H1 (cell line): Measurements from ENCODE around the gene RBP7.

Experiments
- CHD1 ChIP-seq: IDR thresholded peaks from 2 replicates; pipeline ENCODE4 v1.6.1; 2012; ENCODE audit warnings: low read depth, low read length, improper control_type of control experiment
- CHD2 ChIP-seq: IDR thresholded peaks from 2 replicates; pipeline ENCODE4 v1.6.1; 2012; ENCODE audit warnings: low read length, improper control_type of control experiment
- CTCF ChIP-seq, 3 experiments: IDR thresholded peaks; 1 replicate in 2 of 3; 2 replicates in 1 of 3; pipeline versions ENCODE4 v1.5.1 to v1.6.1; 2011; ENCODE audit warnings: low read length in 3 of 3, mild to moderate bottlenecking in 3 of 3, inconsistent platforms in 2 of 3, low read depth in 1 of 3, moderate library complexity in 1 of 3; ENCODE audit not compliant: insufficient read depth in 1 of 3; ENCODE audit errors: control extremely low read depth in 1 of 3
- POLR2A ChIP-seq, 2 experiments: IDR thresholded peaks; 1 replicate in 1 of 2; 2 replicates in 1 of 2; pipeline ENCODE4 v1.6.1; 2011; ENCODE audit warnings: low read depth in 2 of 2, low read length in 2 of 2, mild to moderate bottlenecking in 2 of 2; ENCODE audit errors: control extremely low read depth in 1 of 2
- RAD21 ChIP-seq, 2 experiments: IDR thresholded peaks in 1 of 2; conservative IDR thresholded peaks in 1 of 2; 2 replicates each; pipeline ENCODE4 v1.6.1; 2011; ENCODE audit warnings: low read depth in 2 of 2, low read length in 2 of 2, improper control_type of control experiment in 1 of 2, inconsistent platforms in 1 of 2, mild to moderate bottlenecking in 1 of 2, moderate library complexity in 1 of 2
- RXRA ChIP-seq: IDR thresholded peaks from 2 replicates; pipeline ENCODE4 v1.6.1; 2011; ENCODE audit warnings: low read depth, mild to moderate bottlenecking, low read length, moderate library complexity; ENCODE audit not compliant: insufficient read depth
- SIX5 ChIP-seq: IDR thresholded peaks from 2 replicates; pipeline ENCODE4 v1.6.1; 2011; ENCODE audit warnings: mild to moderate bottlenecking, low read depth, low read length
- TAF1 ChIP-seq: IDR thresholded peaks from 2 replicates; pipeline ENCODE4 v1.6.1; 2011; ENCODE audit warnings: mild to moderate bottlenecking, low read depth, low read length
- TCF12 ChIP-seq: IDR thresholded peaks from 2 replicates; pipeline ENCODE4 v1.6.1; 2011; ENCODE audit warnings: low read depth, mild to moderate bottlenecking, low read length

GRCh38 chr1:9960011-9960410, 37.0 kb upstream of the RBP7 start:
- no peak for TF ChIP-seq CTCF (IDR thresholded peaks at IDR 0.05; ENCODE audit: control extremely low read depth in 1 of 3, insufficient read depth in 1 of 3, low read depth in 1 of 3, low read length in 3 of 3)
- no peak for TF ChIP-seq CHD1
- TF ChIP-seq TAF1: no peak
- TF ChIP-seq SIX5: no peak
- no peak for TF ChIP-seq RAD21 (IDR thresholded peaks at IDR 0.05 in 1 of 2, conservative IDR thresholded peaks at IDR 0.05 in 1 of 2; ENCODE audit: low read depth in 2 of 2, low read length in 2 of 2)
- no peak for TF ChIP-seq POLR2A (IDR thresholded peaks at IDR 0.05; ENCODE audit: control extremely low read depth in 1 of 2, low read depth in 2 of 2, low read length in 2 of 2)
- no peak for TF ChIP-seq TCF12
- no peak for TF ChIP-seq RXRA
- TF ChIP-seq CHD2: no peak
